ENCODE data around the gene TFR2.

GRCh38 chr7:100680576-100681271 lies 39.4 kb upstream of the TFR2 start:
- TF ChIP-seq CTCF (IDR thresholded peaks at IDR 0.05): no peak
- TF ChIP-seq POLR2AphosphoS5 (IDR thresholded peaks at IDR 0.05): no peak
- no peak for TF ChIP-seq POLR2A (IDR thresholded peaks at IDR 0.05)
- TF ChIP-seq EP300 (IDR thresholded peaks at IDR 0.05): no peak
